GM12872 (cell line): ENCODE measurements around the gene TXNRD3.

ENCODE experiments used
- TF ChIP-seq, protein P1 (sequence below): IDR thresholded peaks from 3 replicates; pipeline ENCODE4 v1.5.1; 2011; ENCODE audit warnings: low read depth, mild to moderate bottlenecking, low read length, moderate library complexity; ENCODE audit not compliant: insufficient read depth

TXNRD3 gene

DNA sequence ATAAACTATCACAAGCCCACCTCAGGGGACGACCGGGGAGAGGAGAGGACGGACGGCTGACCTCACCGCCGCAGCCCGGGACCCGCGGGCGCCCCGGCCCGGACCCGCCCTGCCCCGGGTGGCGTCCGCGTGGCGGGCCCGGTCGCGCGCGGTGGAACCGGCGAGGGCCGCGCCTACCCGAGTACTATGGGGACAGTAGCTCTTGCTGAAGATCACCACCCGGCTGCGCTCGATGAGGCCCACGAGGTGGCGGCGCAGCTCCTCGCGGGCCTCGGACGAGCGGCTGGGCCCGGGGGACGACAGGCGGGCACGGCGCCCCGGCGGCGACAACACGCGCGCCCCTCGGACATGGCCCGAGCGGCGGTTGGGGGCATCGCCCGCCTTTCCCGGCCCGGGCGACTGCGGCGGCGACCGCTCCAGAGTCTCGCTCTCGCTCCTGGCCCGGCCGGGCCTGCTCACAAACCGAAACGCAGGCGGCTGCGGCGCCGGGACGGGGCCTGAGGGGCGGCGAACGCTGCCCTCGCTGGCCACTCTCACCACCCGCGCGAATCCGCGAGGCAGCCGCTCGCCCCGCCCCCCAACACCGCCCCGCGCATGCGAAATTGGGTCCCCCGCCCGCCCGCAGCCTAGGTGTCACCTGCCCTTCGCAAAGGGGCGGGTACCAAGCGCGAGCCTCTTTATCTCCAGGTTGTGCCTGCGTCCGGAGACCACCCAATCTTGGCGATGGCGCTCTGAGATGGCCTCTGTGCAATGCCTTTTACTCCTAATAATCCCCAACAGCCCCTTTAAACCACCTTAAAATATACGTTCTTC, at the start of gene TXNRD3:
TXNRD3 (minus strand) TSS at position 554 of the 813 bp plus-strand sequence.
- TF ChIP-seq, protein P1, sequence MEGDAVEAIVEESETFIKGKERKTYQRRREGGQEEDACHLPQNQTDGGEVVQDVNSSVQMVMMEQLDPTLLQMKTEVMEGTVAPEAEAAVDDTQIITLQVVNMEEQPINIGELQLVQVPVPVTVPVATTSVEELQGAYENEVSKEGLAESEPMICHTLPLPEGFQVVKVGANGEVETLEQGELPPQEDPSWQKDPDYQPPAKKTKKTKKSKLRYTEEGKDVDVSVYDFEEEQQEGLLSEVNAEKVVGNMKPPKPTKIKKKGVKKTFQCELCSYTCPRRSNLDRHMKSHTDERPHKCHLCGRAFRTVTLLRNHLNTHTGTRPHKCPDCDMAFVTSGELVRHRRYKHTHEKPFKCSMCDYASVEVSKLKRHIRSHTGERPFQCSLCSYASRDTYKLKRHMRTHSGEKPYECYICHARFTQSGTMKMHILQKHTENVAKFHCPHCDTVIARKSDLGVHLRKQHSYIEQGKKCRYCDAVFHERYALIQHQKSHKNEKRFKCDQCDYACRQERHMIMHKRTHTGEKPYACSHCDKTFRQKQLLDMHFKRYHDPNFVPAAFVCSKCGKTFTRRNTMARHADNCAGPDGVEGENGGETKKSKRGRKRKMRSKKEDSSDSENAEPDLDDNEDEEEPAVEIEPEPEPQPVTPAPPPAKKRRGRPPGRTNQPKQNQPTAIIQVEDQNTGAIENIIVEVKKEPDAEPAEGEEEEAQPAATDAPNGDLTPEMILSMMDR = no peak

DNA sequence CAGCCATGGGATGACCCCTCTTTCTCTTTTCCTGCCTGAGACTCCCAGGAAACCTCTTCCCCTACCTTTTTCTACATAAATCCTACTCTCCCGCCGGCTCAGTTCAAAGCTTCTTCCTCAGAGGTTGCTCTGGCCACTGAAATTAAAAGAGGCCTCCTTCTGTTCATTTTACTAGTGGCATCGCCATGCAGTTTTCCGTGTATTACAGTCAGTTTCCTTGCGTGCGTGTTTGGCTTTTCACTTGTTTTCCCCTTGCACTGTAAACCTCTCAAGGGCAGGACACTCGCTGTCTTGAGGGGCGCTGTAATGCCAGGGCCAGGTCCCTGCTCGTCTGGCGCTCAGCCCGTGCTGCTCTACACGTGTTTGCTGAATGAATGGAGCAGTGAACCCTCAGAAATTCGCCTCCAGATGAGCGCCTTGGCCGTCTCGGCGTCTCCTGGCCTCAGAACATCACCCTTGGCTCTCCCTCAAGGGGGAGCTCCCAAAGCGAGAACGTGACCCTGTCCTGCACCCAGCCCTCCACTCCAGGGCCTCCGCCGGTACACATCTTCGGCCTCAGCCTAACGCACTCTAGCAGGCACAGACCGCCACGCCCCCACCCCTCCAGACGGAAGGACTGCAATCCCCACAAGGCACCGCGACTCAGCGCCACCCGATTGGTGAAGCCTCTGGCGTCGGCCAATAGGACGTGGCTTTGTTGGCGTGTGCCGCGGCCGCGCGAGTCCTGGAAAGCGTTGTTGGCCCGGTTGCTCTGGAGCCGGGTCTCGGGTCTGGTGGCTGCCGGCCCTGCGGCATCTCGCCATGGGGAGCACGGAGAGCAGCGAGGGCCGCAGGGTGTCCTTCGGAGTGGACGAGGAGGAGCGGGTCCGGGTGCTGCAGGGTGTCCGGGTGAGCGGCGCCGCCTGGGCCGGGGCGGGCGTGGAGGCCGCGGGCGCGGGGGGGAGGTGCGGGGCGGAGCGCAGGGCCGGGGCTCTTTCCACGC, 48.9 kb upstream of the TXNRD3 start, which contains the start of gene CHCHD6:
CHCHD6 (plus strand) TSS at position 729 of the 982 bp plus-strand sequence; CDS start at position 802, 73 bp downstream.
- TF ChIP-seq, protein P1 = peak; percentile 17; the same call in 1 of the 3 replicates

DNA sequence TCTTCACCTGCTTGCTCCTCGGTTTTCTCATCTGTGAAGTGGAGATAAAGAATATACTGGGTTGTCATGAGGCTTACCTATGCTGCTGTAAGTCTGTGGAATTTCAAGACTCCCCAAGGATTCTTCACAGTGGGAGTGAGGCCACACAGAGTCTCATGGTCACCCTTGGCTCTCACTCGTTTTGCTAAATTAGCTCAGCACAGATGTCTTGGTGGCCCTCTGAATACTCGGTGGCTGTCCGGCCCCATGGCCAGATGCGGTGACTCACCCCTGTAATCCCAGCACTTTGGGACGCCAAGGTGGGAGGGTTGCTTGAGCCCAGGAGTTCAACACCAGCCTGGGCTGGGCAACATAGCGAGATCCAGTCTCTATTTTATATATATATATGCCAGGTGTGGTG, 44.1 kb upstream of the TXNRD3 start:
- TF ChIP-seq, protein P1 = no peak

DNA sequence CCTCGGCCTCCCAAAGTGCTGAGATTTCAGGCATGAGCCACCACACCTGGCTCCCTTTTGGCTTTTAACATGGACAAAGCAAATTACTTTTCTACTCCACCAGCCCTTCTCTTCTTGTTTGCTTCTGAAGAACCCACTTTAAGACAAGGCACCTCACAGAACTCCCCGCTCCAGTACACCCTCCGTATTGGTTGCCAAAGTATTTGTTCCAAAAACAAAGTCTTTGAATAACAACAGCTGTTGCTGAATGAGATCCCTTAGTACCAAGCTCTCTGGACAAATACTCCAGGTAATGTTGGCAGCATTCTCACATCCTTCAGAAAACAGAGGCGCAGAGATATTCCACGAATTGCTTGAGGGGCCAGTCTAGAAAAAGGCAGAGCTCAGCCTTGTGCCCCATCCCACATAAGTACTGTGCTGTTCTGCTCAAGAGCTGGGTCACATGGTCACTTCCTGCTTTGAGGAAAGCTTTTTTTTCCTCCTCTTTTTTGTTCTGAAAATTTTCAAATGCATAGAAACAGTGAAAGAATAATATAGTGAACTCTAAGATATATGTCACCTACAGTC, 41.9 kb upstream of the TXNRD3 start:
- TF ChIP-seq, protein P1 = no peak

DNA sequence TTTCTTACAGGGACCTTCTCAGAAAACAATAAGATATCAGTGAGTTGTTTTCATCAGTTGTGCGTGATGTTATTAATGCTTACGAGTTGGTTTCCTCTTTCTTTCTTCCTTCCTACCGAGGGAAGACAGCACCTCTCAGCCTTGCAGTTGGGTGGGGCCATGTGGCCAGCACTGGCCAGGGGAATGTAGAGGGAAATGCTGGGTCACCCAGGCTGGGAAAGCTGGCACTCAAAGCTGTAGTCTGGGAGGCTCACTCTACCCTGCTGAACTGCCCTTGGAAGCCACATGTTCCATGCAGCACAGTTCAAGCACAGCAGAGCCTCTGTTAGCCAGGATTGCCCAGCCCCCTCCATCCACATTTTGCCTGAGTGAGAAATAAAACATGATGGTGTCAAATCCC, 39.0 kb upstream of the TXNRD3 start:
- TF ChIP-seq, protein P1 = no peak

DNA sequence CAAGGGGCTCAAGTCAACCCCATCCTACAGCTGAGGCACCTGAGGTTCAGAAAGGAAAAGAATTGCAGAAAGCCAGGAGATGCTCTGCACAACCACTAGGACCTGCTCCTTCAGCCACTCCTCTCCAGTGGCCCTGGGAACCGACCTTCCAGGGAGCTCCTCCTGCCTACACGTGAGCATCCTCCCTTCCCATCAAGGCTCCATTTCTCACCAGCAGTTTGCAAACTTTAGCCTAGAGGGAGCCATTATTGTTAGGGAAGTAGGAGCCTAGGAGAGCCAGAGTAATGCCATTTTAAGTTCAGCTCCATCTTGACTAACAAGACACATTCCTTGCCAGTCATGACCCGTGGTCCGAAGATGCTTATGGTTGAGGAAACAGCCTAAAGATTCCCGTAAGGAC, 37.9 kb upstream of the TXNRD3 start:
- TF ChIP-seq, protein P1 = peak; percentile 24; the same call in 1 of the 3 replicates
